Glomerular endothelial cell (primary cell): Measurements from ENCODE around the gene PRR22. TPM values are rescaled to one million over a fixed set of nuclear protein-coding genes. Genes with fewer than 3 reads are reported as not detected.

Source experiments
- DNase-seq: peaks from one replicate; pipeline ENCODE4 v3.0.0-alpha.2; 2011; ENCODE audit warnings: low read depth, low spot score; ENCODE audit errors: extremely low read depth
- total RNA-seq: library from RNA; depleted of rRNA; stranded (reverse); fragments of >200 nt; gene quantifications from 2 replicates; pipeline ENCODE4 v1.2.3, GENCODE V29; 2015

Gene PRR22
- total RNA-seq, 1 donor from 2014 or later, result 0.76 TPM

DNA sequence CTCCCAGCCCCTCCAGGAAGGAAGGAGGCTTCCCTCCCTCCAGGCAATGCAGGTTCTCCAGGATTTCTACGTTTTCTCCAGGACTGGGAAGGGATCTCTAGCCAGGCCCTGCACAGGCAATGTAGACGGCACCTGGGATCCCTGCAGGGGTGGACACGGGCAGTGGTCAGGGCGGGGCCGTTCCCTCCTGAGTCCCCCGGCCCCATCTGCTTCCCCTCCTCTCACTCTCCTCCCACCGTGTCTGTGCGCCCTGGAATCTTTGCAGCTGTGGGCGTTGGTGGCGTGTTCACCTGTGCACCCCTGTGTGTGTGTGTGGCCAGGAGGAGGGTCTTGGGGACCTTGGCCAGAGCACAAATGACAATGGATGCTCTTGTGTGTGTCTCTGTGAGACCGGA lies 30.3 kb upstream of the PRR22 start:
- no peak for DNase-seq

DNA sequence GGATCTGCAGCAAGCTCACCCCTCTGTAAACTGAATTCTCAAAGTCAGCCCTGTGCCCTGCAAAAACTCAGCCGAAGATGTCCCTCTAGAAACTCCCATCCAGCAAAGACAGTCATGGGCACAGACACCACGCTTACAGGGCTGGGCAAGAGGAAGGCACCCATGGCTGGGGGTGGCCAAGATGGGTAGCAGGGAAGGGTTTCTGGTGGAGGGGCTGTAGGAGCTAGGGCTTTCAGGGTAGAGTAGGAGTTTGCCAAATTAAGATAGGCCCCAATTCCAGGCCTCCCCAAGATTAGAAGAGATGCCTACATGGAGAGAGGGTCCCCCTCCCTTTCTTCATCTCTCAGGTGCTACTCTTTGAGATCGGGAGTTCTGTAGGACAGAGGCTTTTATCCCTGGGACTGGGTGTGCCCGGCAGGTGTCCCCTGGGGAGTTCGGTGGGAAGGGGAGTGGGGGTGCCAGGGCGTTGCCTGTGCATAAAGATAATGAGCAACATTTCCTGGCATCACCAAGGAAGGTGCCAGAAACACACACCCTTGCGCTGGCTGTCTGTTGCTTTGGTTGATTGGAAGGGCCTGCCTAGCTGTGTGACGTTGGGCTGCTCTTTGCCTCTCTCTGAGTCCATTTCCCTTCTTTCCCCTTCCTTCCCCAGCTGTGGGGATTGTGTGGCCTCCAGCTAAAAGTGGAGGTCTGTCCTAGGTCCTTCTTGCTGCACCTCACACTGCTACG lies 29.7 kb upstream of the PRR22 start:
- DNase-seq, result no peak

DNA sequence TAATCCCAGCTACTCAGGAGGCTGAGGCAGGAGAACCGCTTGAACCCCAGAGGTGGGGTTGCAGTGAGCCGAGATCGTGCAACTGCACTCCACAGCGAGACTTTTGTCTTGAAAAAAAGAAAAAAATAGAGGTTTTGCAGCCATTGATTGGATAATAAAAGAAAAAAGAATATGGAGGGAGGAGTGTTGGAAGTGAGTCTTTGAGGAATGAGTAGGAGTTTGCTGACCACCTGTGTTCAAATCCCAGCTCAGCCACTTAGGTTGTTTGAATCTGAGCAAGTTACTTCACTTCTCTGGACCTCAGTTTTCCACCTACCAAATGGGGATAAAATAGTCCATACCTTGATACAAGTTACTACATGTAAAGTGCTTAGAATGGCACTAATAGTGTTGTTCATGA lies 26.6 kb upstream of the PRR22 start:
- DNase-seq, result no peak

DNA sequence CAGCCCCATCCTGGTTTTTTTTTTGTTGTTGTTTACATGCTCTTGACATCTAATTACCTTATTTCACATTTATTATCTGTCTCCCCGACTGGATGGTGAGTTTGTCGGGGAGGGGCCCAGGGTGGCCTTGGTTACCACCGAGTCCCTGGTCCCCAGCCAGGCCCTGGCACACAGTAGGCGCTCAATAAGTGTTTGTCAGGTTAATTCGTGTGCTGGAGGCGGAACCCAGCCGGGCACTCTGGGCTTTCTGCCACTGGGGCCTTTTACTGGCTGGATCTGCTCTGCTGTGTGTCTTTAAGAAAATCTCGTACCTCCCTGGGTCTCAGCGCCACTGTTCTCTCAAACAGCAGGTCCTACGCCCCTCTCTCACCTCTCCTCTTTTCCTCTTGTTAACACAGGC lies 24.9 kb upstream of the PRR22 start:
- DNase-seq, result no peak

DNA sequence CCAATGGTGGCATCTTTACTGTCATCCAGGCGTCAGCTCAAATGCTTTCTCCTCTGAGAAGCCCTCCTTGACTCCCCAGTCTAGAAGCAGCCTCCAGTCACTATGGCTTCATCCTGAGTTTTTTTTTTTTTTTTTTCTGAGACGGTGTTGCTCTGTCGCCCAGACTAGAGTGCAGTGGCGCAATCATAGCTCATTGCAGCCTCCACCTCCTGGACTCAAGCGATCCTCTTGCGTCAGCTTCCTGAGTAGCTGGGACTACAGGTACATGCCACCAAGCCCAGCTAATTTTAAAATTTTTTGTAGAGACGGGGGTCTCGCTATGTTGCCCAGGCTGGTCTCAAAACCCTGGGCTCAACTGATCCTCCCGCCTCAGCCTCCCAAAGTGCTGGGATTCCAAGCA lies 24.5 kb upstream of the PRR22 start:
- no peak for DNase-seq

DNA sequence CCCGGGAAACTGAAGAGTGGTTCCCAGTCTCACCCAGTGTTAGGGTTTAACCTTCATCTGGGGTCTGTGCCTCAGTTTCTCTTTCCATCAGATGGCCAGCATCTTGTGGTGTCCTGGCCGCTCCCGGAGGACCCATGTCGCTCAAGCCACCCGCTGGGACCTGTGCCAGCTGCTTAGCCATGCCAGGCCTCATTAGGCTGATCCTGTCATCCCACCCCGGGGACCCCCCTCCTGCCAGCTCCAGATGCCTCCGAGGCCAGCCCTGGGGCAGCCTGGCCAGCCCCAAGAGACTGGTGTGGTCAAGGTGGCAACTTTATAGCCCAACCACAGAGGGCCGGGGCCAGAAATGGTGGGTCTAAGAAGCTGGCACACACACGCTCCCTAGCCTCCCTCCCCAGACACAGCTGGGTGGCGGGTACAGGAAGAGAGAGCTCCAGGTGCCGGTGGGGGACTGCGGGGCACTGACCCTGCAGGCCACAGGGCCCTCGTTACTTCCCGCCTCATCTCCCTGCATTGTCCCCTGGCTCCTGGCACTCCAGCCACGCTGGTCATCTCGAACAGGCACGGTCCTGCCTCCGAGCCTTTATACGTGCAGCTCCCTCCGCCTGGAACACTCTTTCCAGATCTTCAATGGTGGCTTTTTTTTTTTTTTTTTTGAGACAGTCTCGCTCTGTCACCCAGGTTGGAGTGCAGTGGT lies 23.7 kb upstream of the PRR22 start:
- no peak for DNase-seq

DNA sequence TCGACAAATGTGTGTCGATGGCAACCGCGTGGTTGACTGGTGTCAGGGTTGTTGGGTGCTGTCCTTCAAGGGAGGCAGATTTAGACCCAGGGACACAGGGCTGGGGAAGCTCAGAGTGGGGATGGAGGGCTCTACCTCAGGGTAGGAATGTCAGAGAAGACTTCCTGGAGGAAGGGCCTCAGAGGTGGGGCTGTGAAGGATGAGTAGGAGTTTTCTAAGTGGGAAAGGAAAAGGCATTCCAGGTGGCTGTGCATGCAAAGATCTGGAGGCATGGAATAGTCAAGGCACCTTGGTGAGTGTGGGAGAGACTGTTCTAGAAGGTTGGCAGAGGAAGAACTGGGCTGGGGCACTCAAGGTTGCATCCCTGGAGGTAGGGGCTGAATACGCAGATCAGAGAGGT lies 22.4 kb upstream of the PRR22 start:
- no peak for DNase-seq

DNA sequence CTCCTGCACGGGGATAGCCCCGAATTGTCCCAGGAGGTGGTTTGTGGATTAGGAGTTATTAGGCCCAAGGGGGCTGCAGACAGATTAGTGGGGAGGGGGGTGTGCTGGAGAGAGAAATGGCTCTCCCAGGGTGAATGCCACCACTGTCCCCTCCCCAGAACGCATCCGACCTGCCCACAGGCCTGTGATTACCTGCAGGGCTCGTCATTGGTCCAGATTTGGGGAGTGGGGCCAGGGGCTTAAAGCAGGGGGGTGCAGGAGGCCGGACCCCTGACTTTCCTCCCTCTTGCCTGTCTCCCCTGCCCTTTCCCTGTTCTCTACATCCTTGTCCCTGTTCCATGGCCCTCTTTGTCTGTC lies 21.6 kb upstream of the PRR22 start:
- DNase-seq, result no peak

DNA sequence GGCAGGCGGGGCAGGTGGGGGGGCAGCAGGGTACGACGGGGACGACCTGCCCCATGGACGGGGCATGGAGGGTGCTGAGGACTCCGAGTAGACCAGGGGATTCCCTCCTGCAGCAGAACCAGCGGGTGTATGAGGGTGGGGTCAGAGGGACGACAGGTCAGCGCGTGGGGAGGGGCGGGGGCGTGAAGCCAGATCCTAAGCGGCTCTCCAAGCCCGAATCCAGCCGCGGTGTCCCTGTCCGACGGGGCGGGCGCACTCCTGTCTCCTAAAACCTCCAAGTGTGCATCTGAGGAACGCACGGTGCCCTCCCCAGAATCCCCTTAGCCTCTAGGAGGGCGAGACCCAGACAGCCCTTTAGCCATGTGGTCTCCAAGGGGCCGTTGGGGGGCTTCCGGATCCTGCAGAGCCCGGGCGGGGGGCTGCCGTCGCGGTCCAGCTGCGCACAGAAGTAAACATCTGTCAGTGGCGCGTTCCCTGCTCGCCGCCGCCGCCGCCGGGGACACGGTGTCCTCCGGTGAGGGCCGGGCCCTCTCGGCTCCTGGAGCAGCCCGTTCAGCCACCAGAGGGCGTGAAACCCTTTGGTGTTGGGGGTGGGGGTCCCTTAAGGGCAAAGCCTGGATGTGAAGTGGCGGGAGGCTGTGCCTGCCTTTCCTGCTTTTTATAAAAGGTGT lies 21.1 kb upstream of the PRR22 start:
- no peak for DNase-seq

DNA sequence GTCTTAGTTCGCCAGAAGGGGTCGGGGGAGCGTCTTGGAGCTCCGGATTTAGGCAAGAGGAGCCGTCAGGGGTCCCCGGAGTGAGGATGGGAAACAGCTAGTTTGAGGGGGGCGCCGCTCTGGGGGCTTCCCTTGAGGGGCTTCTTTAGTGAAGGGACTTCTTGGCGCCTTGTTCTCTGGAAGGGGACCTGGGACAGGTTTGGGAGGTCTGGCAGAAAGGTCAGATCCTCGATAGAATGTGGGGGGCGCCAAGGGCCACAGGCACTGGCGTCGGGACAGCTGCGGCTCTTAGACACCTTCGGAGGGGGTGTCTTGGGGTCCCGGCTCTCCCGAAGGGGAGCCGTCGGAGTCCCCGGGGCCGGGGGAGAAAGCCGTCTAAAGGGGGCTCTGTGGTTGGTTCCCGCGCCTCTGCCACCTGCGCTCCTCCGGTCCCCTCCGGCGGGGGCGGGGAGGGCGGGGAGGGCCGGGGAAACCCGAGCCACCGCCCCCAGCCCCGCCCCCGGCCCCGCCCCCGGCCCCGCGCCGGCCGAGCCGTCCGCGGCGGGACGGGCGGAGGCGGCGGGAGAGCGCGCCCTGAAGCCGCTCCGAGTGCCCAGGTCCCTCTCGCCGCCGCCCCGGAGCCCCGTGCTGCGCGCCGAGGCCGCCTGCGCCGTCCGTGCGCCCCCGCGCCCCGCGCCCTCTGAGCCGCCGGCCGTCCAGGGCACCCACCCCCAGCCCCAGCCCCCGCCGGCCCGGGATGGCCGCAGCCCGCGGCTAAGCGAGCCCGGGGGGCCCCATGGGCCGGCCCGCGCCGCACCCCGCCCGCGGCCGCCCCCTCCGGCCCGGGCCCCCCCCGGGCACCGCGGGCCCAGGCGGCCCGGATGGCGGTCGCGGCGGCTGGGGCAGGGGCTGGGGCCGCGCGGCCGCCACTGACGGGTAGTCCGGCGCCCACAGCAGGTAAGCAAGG lies 20.2 kb upstream of the PRR22 start, which contains the start of gene NRTN:
Gene NRTN (plus strand): TSS at position 552 of the 946 bp plus-strand sequence. CDS start 19,099 bp downstream, outside the sequence.
- no peak for DNase-seq

DNA sequence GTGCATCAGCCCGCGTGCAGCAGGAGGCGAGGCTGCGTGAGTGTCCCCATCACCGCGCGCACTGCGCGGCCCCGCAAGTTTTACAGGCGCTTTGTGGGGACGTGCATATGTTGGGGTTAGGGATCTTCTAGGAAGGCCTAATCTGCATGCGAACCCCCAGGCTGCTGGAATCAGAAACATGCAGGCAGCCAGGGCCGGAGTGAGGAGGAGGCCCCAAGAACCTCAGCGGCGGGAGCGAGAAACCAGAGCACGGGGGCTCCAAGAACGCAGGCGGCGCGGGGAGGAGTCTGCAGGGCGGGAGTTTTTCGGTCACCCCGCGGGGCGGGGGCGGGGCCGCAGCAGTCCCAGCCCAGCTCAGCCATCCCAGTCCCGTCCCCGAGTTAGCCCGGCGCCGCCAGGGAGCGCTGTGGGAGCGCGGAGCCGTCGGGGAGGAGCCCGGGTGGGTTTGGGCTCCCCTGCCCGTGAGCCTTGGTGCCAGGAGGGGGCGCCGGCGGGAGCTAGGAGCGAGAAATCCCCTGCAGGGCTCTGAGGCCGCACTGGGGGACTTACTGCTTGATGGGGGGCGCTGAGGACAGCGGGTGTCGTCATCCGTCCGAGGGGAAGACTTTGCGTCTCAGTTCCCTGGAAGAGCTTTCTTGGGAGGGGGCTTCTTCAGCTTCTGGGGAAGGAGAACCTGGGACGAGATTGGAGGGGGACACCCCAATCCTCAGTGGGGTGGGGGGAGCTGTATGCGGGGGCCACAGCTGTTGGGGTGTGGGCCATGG lies 19.4 kb upstream of the PRR22 start:
- DNase-seq, result no peak

DNA sequence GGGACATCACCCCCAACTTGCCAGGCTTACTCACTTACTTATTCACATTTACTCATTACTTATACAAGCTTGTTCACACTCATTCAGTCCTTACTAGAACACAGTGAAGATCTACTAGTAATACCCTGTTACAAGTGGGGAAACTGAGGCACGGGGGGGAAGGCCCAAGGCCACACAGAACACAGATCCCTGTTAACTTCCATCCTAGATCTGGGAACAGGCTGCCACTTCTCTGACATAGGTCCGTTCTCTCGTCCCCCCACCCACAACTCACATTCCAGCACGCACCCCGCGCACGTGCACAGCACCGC lies 18.9 kb upstream of the PRR22 start:
- DNase-seq, result no peak

DNA sequence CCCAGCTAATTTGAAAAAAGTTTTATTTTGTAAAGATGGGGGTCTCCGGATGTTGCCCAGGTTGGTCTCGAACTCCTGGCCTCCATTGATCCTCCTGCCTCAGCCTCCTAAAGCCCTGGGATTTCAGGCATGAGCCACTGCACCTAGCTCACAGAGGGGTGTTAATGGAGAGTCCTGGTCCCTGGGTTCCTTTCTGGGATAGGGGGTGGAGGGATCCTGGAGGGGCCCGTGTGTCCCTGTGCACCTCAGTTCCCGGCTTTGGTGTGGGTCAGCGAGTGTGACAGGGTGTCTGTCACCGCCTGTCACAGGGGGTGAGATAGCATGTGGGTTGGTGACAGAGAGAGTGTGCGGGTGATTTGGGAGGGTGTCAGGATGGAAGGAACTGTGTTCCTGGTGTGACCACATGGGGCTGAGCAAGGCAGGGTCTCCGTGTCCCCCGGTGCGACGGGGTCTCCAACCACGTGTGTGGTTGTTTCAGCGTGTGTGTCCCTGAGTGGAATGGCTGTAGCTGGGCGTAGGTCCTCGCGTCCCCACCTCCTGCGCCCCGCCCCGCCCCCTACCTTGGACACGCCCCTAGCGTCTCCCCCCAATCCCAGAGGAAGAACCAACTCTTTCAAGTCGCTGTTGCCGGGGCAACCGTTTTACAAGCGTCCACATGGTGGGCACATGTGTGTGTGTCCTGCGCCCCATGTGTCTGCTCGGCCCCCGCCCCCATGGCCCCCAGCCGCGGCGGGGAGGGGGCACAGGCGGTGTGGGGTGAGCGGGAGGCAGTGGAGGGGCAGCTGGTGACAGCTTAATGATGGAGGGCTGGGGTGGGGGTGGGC lies 17.5 kb upstream of the PRR22 start:
- DNase-seq, result no peak

DNA sequence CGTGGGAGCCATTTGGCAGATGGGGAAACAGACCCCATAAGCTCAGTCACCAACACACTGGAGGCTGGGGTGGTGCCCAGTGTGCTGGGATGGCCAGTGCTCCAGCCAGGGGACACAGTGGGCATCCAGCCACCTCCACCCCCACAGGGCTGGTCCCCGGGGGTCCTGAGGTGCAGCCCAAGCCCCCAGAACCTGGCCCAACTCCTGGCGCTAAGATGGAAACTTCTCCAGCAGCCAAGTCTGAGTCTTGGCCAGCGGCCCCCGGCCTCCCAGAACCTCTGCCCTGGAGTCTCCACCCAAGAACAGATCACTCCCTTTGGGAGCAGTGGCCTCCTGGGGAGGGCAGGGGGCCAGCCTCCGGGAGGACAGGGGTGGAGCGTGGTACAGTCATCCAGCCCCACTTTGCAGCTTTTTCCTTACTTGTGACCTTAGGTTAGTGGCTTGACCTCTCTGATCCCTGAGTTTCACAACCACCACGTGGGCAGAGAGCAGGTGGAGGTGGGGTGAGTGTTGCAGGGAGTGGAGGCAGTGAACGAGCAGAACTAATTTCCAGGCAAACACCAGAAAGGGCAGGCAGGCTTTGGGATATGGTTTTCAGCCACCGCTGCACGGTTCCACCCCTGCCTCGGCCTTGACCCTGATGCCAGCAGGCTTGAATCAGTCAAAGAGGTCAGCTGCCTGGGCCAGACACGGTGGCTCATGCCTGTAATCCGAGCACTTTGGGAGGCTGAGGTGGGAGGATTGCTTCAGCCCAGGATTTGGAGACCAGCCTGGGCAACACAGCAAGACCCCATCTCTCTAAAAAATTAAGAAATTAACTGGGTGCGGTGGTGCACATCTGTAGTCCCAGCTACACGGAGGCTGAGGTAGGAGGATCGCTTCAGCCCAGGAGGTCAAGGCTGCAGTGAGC lies 16.1 kb upstream of the PRR22 start:
- DNase-seq, result no peak

DNA sequence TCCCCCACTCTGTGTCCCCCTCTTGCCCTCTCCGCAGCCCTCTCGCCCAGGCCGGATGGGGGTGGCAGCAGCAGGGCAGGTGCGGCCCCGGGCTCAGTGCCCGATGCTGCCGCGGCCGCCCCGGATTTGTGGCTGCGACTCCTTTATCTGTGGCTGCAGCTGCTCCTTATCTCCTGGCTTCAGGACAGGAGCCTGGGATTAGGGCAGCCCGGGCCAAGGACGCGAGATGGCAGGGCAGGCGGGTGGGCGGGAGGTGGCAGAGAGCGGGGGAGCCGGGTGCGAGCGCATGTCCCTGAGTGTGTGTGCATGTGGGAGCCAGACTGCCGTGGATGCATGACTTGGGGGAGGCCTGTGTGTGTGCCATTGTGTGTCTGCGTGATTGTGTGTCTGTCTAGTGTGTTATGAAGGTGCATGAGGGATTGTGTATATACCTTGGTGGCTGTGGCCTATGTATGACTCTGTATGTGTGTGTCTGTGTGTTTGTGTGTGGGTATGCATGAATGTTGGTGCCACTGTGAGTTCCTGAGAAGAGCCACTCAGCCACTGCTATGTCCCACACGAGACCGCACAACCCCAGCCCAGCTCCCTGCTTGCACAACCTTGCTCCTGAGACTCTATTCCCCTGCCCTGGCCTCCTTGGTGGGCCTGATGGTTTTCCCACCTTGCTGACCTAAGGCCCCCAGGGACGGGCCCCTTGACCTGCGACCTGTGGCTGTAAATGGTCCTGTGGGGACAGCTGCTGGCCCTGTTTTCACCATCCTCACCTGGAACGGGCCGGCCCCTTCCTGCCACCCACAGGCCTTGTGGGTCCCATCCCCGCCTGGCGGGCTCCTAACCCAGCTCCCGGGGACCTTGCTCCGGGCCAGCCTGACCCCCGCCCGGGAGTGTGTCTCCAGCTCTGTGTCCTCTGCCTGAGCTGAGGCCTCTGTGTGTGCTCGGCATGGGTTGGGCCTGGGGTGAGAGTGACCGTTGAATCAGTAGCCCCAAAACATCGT lies 15.0 kb upstream of the PRR22 start:
- no peak for DNase-seq

DNA sequence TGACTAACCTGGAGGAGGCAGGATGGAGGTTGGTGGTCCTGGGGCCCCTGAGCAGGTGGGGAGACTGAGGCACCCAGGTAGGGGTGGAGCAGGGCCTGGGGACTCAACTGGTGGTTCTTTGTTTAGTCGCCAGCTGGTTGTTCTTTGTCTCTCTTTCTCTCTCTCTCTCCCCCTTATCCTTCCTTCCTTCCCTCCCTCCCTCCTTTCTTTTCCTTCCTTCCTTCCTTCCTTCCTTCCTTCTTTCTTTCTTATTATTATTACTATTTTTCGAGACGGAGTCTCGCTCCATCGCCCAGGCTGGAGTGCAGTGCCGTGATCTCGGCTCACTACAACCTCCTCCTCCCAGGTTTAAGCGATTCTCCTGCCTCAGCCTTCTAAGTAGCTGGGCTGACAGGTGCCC lies 13.7 kb upstream of the PRR22 start:
- no peak for DNase-seq

DNA sequence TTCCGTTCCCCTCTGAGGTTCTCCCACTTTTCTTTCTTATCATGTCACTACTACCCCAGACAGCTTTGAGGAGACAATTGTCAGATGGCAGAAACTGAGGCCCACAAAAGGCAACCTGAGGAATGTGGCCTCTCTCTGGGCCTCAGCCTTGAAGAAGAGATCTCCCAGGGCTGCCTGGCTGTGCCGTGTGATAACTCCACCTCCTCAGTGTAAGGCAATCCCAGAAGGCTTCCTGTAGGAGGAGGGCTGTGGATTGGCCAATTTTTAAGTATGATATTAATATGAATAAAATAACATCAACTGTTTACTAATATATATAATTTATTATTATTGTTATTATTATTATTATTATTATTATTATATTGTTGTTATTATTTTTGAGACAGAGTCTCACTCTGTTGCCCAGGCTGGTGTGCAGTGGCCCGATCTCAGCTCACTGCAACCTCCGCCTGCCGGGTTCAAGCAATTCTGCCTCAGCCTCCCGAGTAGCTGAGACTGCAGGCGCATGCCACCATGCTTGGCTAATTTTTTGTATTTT lies 10.9 kb upstream of the PRR22 start:
- DNase-seq, result no peak
